ENCODE data around the gene IGLL1. TPM values are rescaled to one million over a fixed set of nuclear protein-coding genes. Genes with fewer than 3 reads are reported as not detected.

The IGLL1 gene
- polyA plus RNA-seq, 1 donor (not counting 4 experiments of a cell fraction or from before 2014, with no cell fraction given) = not detected

DNA sequence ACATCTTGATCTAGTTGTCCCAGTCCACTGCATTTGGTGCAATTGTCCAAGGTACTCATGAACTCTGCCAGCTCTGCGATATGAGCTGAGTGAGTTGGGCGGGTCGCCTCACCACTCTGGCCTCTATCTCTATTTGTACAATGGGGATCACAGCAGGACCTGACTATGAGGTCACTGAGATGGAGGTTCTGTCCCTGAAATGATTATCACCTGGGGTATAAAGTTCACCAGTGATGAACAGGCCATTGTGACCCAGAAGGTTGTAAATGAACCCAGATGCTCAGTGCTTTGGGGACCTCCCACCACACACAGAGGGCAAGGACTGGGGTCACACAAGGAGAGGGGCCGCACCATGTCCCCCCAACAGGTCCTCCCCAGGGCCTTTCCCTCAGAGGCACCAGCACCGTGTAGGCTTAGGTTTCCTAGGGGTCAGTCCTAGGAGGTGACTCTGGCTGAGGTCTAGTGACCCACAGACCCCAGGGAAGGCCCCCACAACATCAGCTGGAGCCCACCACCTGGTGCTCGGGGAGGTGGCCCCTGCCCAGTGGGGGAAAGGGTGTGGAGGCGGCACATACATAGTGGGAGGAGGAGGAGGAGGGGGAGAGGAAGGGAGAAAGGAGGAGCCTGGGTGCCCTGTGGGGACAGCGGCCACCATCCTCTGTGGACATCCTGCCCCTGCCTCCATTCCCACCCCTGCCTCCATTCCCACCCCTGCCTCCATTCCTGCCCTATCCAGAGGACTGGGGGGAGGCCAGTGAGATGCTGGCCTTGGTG is 25.0 kb upstream of the IGLL1 start:
- no peak overlapping the region for H3K27ac ChIP-seq (ENCODE audit: control insufficient read depth, insufficient read depth, low read length)
- H3K9me1 ChIP-seq (ENCODE audit: control insufficient read depth, extremely low read depth, insufficient read depth, low read length) = no peaks in the 10 kb centered on the region
- DNase-seq (ENCODE audit: low read depth, low spot score) (no peak), FAIRE-seq (no peak)
- no peaks in the 10 kb centered on the region for H3K36me3 ChIP-seq (ENCODE audit: control insufficient read depth in 2 of 2, extremely low read depth in 1 of 2, insufficient read depth in 2 of 2, low read length in 2 of 2)
- no peaks in the 10 kb centered on the region for H3K9me3 ChIP-seq (ENCODE audit: control insufficient read depth, low read depth, low read length)
- no peaks in the 10 kb centered on the region for H3K27me3 ChIP-seq (ENCODE audit: control insufficient read depth, extremely low read depth, insufficient read depth, low read length)
- dilution Hi-C loops (cut with MboI; ENCODE audit: extremely low pct_ligation_motif_present, low sequenced_read_pairs) = no loop called here
- H3K4me2 ChIP-seq (ENCODE audit: control insufficient read depth, extremely low read depth, insufficient read depth, low read depth, low read length) = no peak overlapping the region
- H3K79me2 ChIP-seq (ENCODE audit: control insufficient read depth, insufficient read depth, low read length) = no peaks in the 10 kb centered on the region
- no peak overlapping the region for H3K9ac ChIP-seq (ENCODE audit: control insufficient read depth, extremely low read depth, insufficient read depth, low read length)
- TF ChIP-seq, protein P1, sequence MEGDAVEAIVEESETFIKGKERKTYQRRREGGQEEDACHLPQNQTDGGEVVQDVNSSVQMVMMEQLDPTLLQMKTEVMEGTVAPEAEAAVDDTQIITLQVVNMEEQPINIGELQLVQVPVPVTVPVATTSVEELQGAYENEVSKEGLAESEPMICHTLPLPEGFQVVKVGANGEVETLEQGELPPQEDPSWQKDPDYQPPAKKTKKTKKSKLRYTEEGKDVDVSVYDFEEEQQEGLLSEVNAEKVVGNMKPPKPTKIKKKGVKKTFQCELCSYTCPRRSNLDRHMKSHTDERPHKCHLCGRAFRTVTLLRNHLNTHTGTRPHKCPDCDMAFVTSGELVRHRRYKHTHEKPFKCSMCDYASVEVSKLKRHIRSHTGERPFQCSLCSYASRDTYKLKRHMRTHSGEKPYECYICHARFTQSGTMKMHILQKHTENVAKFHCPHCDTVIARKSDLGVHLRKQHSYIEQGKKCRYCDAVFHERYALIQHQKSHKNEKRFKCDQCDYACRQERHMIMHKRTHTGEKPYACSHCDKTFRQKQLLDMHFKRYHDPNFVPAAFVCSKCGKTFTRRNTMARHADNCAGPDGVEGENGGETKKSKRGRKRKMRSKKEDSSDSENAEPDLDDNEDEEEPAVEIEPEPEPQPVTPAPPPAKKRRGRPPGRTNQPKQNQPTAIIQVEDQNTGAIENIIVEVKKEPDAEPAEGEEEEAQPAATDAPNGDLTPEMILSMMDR (optimal IDR thresholded peaks at IDR 0.05 in 1 of 3, IDR thresholded peaks at IDR 0.05 in 1 of 3, conservative IDR thresholded peaks at IDR 0.05 in 1 of 3; ENCODE audit: extremely low read depth in 1 of 3, insufficient read depth in 2 of 3, low read length in 3 of 3) = no peak
- TF ChIP-seq EZH2 (IDR thresholded peaks at IDR 0.05; ENCODE audit: low read length) = no peak
- no peak overlapping the region for H3K4me3 ChIP-seq (ENCODE audit: control insufficient read depth in 2 of 3, extremely low read depth in 1 of 3, insufficient read depth in 2 of 3, low read depth in 1 of 3, low read length in 3 of 3)
- peaks cover 4% of the 10 kb centered on the region for H4K20me1 ChIP-seq (ENCODE audit: control insufficient read depth, extremely low read depth, insufficient read depth, low read length)
- no peak overlapping the region for H2AFZ ChIP-seq (ENCODE audit: control insufficient read depth, low read length)
- H3K4me1 ChIP-seq (ENCODE audit: control insufficient read depth, extremely low read depth, insufficient read depth, low read length) = no peaks in the 10 kb centered on the region

DNA sequence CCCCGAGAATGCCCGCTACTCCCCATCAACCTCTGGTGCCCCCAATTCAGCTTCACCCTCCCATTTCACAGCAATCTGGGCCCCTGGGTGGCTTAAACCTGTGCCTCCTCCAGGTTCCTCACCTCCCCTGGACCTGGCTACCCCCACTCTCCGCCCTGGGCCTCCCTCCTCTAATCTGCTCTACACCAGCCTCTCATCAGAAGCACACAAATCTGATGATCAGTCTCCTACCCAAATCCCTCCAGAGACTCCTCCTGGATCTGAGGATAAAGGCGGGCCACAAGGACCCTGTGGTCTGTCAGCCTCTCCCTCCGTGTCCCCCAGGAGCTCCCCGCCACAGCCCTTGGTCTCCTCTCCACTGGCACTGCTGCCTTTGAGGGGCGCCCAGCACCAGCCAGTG is 23.2 kb upstream of the IGLL1 start:
- dilution Hi-C loops (cut with MboI; ENCODE audit: extremely low pct_ligation_motif_present, low sequenced_read_pairs) = no loop called here
- DNase-seq (ENCODE audit: low read depth, low spot score) (no peak), FAIRE-seq (no peak)
- H3K4me2 ChIP-seq (ENCODE audit: control insufficient read depth, extremely low read depth, insufficient read depth, low read depth, low read length) = no peak overlapping the region
- H3K27me3 ChIP-seq (ENCODE audit: control insufficient read depth, extremely low read depth, insufficient read depth, low read length) = no peaks in the 10 kb centered on the region
- no peaks in the 10 kb centered on the region for H4K20me1 ChIP-seq (ENCODE audit: control insufficient read depth, extremely low read depth, insufficient read depth, low read length)
- no peak overlapping the region for H3K9ac ChIP-seq (ENCODE audit: control insufficient read depth, extremely low read depth, insufficient read depth, low read length)
- TF ChIP-seq EZH2 (IDR thresholded peaks at IDR 0.05; ENCODE audit: low read length) = no peak
- no peaks in the 10 kb centered on the region for H3K4me1 ChIP-seq (ENCODE audit: control insufficient read depth, extremely low read depth, insufficient read depth, low read length)
- H3K9me1 ChIP-seq (ENCODE audit: control insufficient read depth, extremely low read depth, insufficient read depth, low read length) = no peaks in the 10 kb centered on the region
- H3K79me2 ChIP-seq (ENCODE audit: control insufficient read depth, insufficient read depth, low read length) = no peaks in the 10 kb centered on the region
- no peaks in the 10 kb centered on the region for H3K9me3 ChIP-seq (ENCODE audit: control insufficient read depth, low read depth, low read length)
- H3K36me3 ChIP-seq (ENCODE audit: control insufficient read depth in 2 of 2, extremely low read depth in 1 of 2, insufficient read depth in 2 of 2, low read length in 2 of 2) = no peaks in the 10 kb centered on the region
- H3K27ac ChIP-seq (ENCODE audit: control insufficient read depth, insufficient read depth, low read length) = no peak overlapping the region
- no peak overlapping the region for H3K4me3 ChIP-seq (ENCODE audit: control insufficient read depth in 2 of 3, extremely low read depth in 1 of 3, insufficient read depth in 2 of 3, low read depth in 1 of 3, low read length in 3 of 3)
- H2AFZ ChIP-seq (ENCODE audit: control insufficient read depth, low read length) = no peak overlapping the region
